GM21515 (cell line): Measurements from ENCODE around the gene SELENOP.
"Not testable (repeated sequence)": the region's sequence is repeated elsewhere in the genome, so short reads cannot be mapped to it uniquely, and the experiment has no call there.

ENCODE experiments used
- ATAC-seq: cut with Tn5 transposase; IDR thresholded peaks from one replicate; pipeline ENCODE4 v1.9.1; 2021; ENCODE audit not compliant: unreplicated experiment

SELENOP gene, protein sequence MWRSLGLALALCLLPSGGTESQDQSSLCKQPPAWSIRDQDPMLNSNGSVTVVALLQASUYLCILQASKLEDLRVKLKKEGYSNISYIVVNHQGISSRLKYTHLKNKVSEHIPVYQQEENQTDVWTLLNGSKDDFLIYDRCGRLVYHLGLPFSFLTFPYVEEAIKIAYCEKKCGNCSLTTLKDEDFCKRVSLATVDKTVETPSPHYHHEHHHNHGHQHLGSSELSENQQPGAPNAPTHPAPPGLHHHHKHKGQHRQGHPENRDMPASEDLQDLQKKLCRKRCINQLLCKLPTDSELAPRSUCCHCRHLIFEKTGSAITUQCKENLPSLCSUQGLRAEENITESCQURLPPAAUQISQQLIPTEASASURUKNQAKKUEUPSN

GRCh38 chr5:42811591-42812446 lies at the start of gene SELENOP:
SELENOP (minus strand) TSS chr5:42811892; CDS start chr5:42808353, 3,539 bp downstream.
- no peak for ATAC-seq

- ATAC-seq, result no peak
These were observed 47.0 kb upstream of the SELENOP start for GRCh38 chr5:42858687-42859086.

GRCh38 chr5:42858031-42858643 lies 46.4 kb upstream of the SELENOP start:
- ATAC-seq, result no peak

GRCh38 chr5:42855811-42856210 lies 44.1 kb upstream of the SELENOP start:
- no peak for ATAC-seq

DNA sequence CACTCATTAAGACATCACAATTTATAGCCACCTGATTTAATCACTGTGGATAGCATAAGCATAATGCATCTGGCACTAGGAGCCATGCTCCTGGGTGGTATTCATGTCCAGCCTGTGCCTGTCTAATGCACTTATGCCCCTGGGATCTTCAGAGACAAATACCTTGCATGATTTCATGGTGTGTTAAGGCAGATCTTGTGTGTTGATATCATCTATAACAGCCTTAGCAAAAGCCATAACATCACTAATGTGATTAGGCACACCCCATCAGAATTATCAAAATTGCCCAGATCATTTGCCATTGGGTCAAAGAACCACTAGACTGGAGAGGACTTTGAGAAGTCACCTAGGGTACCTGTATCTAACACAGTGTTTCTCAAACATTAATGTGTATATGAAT lies 43.7 kb upstream of the SELENOP start:
- ATAC-seq, result no peak

- no peak for ATAC-seq
These were observed 43.1 kb upstream of the SELENOP start for GRCh38 chr5:42854795-42855194.

DNA sequence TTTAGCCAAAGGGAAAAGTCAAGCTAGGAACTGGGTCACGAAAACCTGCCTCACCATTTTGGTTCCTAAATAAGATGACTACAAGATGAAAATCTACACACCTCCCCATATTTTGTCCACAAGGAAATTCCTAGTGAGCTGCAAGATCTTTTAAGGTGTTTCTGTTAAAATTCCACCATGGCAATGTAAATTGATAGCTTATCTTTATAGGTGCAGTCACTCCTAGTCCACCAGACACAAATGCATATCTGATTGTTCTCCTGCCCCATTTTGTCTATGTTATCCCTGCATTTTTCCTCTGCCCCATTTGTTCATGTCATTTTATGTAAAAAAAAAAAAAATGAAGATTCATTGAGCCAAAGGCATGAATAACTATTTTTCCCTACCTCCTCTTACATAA lies 41.1 kb upstream of the SELENOP start:
- no peak for ATAC-seq

DNA sequence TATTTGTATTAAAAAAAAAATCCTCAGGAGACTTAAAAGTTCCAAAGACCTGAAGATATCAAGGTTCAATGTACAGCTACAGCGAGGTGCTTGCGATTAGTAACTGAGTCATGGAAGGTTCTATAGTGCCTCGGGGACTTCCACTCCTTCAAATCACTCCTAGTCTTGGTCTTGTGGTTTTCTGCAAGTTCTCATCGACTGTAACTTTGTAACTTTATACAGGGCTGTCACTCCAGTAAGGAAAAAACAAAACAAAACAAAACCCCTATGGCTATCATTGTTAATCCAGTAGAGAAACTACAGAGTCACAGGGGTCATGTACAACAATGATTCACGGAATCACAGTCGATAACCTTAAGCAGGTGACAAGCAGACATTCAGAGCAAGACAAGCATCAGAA lies 39.8 kb upstream of the SELENOP start:
- ATAC-seq, result no peak

- no peak for ATAC-seq
These were observed 36.9 kb upstream of the SELENOP start for GRCh38 chr5:42848545-42848944.

DNA sequence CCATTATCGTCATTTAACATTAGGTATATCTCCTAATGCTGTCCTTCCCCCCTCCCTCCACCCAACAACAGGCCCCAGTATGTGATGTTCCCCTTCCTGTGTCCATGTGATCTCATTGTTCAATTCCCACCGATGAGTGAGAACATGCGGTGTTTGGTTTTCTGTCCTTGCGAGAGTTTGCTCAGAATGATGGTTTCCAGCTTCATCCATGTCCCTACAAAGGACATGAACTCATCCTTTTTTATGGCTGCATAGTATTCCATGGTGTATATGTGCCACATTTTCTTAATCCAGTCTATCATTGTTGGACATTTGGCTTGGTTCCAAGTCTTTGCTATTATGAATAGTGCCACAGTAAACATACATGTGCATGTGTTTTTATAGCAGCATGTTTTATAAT lies 32.7 kb upstream of the SELENOP start:
- not testable (repeated sequence) for ATAC-seq

DNA sequence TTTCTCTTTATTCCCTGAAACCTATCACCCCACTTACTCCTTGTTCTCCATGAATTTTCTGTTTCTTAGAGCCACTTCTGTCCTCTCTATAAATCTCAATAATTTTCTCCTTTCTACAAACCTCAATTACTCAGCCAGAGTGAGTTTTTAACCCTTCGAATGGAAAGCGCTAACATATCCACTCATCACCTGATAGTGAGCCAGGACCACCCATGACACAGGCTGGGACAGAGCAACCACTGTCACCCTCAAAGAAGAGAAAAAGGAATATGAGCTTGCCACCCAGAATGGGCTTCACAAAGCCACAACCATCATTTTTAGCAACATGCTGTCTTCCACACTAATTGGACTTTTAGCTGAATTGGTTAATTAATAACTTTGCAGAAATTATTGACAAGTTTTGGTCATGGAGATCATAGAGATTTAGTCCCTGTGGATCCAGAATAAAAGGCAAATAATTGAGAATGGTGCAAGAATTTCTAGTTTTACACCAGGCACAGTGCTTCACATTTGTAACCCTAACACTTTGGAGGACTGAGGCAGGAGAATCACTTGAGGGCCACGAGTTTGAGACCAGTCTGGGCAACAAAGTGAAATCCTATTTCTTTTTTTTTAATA lies 32.1 kb upstream of the SELENOP start:
- ATAC-seq, result no peak

GRCh38 chr5:42842921-42843641 lies 31.4 kb upstream of the SELENOP start:
- ATAC-seq, result no peak

GRCh38 chr5:42840842-42841567 lies 29.3 kb upstream of the SELENOP start:
- no peak for ATAC-seq

DNA sequence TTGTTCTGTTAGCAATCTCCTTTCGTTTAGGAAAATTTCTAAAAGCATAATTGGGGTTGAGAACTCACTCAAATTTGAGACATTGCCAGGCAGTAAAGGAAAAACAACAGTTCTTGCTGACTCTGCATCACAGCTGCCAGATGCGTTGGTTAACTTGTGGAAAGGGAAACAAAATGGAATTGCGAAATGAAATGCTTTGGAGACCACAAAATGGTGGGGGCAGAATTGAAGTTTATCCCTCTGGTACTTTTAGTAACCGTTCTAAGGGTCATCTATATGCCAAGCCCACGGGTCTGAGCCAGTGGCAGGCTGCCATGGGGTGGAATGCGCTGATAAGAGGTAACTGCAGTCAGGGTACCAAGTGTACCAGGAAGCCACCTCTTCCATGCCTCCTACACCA lies 28.6 kb upstream of the SELENOP start:
- ATAC-seq, result no peak

DNA sequence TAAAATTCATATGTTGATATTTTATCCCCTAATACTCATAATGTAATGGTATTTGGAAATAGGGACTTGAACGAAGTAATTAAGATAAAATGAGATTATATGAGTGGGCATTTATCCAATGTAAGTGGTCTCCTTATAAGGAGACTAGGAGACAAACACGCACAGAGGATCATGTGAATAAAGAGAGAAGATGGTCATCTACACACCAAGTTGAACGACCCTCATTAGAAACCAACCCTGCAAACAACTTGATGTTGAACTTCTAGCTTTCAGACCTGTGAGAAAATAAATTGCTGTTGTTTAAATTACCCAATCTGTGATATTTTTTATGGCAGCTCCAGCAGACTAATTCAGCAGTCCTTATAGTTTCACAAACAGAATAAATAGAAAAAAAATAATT lies 27.5 kb upstream of the SELENOP start:
- ATAC-seq, result no peak

GRCh38 chr5:42837601-42838000 lies 25.9 kb upstream of the SELENOP start:
- no peak for ATAC-seq

DNA sequence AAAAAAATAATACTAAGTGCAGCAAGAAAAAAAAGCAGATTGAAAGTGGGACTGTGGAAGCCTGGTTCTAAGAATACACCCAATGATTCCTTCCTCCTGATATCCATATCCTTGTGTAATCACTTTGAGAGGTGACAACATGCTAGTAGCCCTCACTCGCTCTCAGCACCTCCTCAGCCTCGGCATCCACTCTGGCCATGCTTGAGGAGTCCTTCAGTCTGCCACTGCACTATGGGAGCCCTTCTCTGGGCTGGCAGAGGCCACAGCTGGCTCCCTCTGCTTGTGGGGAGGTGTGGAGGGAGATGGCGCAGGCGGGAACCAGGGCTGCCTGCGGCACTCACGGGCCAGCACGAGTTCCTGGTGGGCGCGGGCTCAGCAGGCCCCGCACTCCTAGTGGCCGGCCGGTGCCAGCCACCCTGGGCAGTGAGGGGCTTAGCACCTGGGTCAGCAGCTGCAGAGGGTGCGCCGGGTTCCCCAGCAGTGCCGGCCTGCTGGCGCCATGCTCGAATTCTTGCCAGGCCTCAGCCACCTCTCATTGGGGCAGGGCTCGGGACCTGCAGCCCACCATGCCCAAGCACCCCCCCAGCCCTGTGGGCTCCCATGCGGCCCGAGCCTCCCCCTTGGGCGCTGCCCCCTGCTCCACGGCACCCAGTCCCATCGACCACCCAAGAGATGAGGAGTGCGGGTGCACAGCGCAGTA lies 24.5 kb upstream of the SELENOP start:
- no peak for ATAC-seq

DNA sequence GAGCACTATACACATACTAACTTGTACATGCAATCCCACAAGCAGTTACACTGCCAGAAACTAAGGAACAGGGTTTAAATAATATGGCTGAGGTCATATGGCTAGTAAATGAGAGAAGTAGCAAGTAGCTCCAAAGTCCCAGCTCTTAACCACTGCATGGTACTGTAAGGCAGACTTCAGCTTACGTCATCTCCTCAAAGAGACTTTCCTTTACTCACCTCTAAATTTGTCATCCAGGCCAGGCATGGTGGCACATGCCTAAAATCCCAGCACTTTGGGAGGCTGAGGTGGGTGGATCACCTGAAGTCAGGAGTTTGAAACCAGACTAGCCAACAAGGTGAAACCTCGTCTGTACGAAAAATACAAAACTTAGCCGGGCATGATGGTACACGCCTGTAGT lies 20.4 kb upstream of the SELENOP start:
- ATAC-seq, result no peak

DNA sequence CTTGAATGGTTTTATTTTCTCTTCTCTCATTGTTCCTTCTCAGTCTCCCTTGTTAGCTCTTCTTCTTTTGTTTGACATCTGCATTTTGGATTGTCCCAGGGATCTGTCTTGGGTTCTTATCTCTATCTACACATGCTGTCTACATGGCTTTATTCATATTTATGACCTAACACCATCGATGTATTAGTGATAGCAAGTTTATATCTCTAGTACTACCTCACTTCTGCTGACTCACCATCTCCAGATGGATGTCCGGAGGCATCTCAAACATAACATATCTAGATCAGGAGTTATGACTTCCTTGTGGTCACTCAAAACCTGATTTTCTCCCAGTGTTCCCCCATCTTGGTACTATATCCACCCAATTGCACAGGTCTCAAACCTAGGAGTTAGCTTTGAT lies 19.2 kb upstream of the SELENOP start:
- ATAC-seq, result no peak
